ENCODE measurements around the gene CTNNA1.

DNA sequence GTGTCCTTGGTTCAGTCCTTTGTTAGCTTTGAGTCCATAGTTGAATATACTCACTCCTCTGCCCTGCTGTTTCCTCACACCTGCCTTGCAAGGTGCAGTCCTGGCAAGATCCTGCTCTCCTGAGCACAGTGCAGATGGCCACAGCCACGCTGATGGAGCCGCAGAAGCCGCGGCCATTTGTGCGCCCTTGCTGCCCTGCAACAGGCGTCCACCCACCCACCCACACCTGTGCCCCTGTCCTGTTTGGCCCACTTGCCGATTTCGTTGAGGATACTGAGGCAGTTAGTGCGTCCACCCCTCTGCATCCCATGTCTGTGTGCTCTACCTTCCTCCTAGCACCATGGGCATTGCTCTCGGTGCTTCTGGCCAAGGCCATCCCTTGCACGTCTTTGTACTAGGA is 173.0 kb downstream of the CTNNA1 start:
- TF ChIP-seq, protein P1, sequence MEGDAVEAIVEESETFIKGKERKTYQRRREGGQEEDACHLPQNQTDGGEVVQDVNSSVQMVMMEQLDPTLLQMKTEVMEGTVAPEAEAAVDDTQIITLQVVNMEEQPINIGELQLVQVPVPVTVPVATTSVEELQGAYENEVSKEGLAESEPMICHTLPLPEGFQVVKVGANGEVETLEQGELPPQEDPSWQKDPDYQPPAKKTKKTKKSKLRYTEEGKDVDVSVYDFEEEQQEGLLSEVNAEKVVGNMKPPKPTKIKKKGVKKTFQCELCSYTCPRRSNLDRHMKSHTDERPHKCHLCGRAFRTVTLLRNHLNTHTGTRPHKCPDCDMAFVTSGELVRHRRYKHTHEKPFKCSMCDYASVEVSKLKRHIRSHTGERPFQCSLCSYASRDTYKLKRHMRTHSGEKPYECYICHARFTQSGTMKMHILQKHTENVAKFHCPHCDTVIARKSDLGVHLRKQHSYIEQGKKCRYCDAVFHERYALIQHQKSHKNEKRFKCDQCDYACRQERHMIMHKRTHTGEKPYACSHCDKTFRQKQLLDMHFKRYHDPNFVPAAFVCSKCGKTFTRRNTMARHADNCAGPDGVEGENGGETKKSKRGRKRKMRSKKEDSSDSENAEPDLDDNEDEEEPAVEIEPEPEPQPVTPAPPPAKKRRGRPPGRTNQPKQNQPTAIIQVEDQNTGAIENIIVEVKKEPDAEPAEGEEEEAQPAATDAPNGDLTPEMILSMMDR (IDR thresholded peaks at IDR 0.05; ENCODE audit: extremely low read depth in 1 of 2, insufficient read depth in 1 of 2, low read depth in 1 of 2, low read length in 2 of 2), result no peak
- no peak for TF ChIP-seq POLR2A (IDR thresholded peaks at IDR 0.05; ENCODE audit: low read depth, low read length)
- no peak for TF ChIP-seq EZH2 (IDR thresholded peaks at IDR 0.05; ENCODE audit: borderline replicate concordance, low read depth, low read length, severe bottlenecking)
- TF ChIP-seq POLR2AphosphoS5 (IDR thresholded peaks at IDR 0.05; ENCODE audit: insufficient read depth, low read depth, low read length), result no peak

All from endothelial cell of umbilical vein (primary cell).